ENCODE measurements around the gene KRTAP6-1.

Gene KRTAP6-1

DNA sequence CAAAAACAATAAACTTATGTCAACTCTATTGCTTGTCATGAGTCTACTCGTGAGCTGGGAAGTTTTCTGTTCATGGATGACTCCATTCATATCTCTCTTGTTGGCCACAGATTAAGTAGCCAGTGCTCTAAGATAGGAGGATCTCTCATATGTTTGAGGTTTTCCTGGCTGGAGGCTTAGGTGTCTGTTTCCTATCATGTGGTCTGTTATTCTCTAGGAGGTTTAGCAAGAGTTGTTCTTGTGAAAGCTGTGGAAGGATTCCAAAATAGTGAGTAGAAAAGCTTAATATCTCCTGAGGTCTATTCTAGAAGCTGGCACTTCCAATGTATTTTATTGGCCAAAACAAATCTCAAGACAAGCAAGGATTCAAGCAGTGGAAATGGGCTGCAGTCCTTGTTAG is 15.5 kb upstream of the KRTAP6-1 start:
- TF ChIP-seq, protein P1, sequence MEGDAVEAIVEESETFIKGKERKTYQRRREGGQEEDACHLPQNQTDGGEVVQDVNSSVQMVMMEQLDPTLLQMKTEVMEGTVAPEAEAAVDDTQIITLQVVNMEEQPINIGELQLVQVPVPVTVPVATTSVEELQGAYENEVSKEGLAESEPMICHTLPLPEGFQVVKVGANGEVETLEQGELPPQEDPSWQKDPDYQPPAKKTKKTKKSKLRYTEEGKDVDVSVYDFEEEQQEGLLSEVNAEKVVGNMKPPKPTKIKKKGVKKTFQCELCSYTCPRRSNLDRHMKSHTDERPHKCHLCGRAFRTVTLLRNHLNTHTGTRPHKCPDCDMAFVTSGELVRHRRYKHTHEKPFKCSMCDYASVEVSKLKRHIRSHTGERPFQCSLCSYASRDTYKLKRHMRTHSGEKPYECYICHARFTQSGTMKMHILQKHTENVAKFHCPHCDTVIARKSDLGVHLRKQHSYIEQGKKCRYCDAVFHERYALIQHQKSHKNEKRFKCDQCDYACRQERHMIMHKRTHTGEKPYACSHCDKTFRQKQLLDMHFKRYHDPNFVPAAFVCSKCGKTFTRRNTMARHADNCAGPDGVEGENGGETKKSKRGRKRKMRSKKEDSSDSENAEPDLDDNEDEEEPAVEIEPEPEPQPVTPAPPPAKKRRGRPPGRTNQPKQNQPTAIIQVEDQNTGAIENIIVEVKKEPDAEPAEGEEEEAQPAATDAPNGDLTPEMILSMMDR (IDR thresholded peaks at IDR 0.05; ENCODE audit: low read depth, low read length): no peak
- DNase-seq (ENCODE audit: low read depth, low spot score): no peak
- in situ Hi-C loops (cut with HindIII; ENCODE audit: low sequenced_read_pairs): no loop called here
- no peak overlapping the region for H3K4me3 ChIP-seq (ENCODE audit: low read depth, low read length)

DNA sequence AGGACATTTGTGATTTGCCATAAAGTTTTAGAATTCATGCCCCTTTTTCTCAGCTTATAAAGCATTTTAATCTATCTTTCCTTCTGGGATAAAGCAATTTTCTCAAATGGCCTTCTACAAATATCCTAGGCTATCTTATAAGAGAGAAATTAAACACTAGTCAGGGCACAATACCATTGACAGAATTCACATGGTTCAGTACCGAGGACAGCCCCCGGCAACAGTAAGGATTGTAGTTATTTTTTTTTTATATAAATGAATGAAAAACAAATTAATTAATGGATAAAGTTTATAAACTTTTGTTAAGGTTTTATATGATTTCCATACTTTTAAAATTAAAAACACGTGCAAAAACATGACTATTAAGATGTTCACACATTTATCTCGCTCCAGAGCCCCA is 14.4 kb upstream of the KRTAP6-1 start:
- H3K4me3 ChIP-seq (ENCODE audit: low read depth, low read length): no peak overlapping the region
- no peak for DNase-seq (ENCODE audit: low read depth, low spot score)
- TF ChIP-seq, protein P1 (IDR thresholded peaks at IDR 0.05; ENCODE audit: low read depth, low read length): no peak
- in situ Hi-C loops (cut with HindIII; ENCODE audit: low sequenced_read_pairs): no loop called here

DNA sequence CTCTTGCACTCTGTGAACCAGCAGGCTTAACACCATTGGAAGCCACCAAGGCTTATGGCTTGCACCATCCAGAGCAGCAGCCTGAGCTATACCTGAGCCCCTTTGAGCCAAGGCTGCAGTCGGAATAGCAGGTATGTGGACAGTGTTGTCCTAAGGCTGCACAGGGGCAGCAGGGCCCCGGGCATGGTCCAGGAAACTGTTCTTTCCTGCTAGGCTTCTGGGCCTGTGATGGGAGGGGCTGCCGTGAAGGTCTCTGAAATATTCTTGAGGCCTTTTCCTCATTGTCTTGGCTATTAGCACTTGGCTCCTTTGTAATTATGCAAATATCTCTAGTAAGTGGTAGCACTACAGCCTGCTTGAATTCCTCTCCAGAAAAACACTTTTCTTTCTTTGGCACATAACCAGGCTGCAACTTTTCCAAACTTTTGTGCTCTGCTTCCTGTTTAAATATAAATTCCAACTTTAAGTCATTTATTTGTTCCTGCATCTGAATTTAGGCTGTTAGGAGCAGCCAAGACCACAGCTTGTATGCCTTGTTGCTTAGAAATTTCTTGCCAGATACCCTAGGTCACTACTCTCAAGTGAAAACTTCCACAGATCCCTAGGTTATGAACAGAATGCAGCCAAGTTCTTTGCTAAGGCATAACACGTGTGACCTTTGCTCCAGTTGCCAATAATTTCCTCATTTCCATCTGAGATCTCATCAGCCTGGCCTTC is 11.9 kb upstream of the KRTAP6-1 start:
- no peak overlapping the region for H3K4me3 ChIP-seq (ENCODE audit: low read depth, low read length)
- TF ChIP-seq, protein P1 (IDR thresholded peaks at IDR 0.05; ENCODE audit: low read depth, low read length): no peak
- in situ Hi-C loops (cut with HindIII; ENCODE audit: low sequenced_read_pairs): no loop called here
- no peak for DNase-seq (ENCODE audit: low read depth, low spot score)

DNA sequence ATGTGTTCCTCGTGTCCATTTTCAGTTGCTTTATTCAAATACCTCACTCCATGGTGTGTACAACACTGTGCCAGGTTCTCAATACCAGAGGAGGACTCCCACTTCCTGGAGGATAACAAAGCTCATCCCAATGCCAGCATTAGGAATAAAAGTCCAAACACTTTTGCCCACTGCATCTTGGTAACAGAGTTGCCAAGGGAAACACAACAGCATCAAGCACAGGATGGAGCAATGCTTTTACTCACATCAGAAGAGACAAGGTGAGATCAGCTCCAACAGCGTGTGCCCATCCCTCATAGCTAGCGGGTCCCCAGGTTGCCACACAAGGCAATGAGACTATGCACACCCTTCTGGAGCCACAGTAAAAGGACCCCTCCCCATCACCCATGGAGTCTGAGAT is 9.6 kb upstream of the KRTAP6-1 start:
- TF ChIP-seq, protein P1 (IDR thresholded peaks at IDR 0.05; ENCODE audit: low read depth, low read length): no peak
- in situ Hi-C loops (cut with HindIII; ENCODE audit: low sequenced_read_pairs): no loop called here
- no peak for DNase-seq (ENCODE audit: low read depth, low spot score)
- no peak overlapping the region for H3K4me3 ChIP-seq (ENCODE audit: low read depth, low read length)

DNA sequence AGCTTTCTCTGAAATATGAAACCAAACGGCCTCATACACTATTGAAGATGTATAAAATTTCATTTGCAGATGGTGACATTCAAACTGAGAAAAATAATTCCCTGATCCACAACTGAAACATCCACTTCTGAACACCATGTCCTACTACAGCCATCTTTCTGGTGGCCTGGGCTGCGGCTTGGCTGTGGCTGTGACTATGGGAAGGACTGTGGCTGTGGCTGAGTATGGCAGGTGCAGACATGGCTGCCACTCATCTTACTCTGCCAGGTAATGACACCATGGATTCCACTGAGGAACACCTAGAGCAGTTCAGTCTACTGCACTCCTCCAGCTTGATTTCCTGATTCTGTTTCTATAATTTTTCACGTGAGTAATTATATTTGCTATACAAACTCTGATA is 6.8 kb upstream of the KRTAP6-1 start, which contains the start of gene KRTAP20-4:
TSS of gene KRTAP20-4 (plus strand) at position 106 of the 400 bp plus-strand sequence.
- in situ Hi-C loops (cut with HindIII; ENCODE audit: low sequenced_read_pairs): no loop called here
- no peak for DNase-seq (ENCODE audit: low read depth, low spot score)
- no peak within 1 kb of the TSS for H3K4me3 ChIP-seq (ENCODE audit: low read depth, low read length)
- TF ChIP-seq, protein P1 (IDR thresholded peaks at IDR 0.05; ENCODE audit: low read depth, low read length): no peak

DNA sequence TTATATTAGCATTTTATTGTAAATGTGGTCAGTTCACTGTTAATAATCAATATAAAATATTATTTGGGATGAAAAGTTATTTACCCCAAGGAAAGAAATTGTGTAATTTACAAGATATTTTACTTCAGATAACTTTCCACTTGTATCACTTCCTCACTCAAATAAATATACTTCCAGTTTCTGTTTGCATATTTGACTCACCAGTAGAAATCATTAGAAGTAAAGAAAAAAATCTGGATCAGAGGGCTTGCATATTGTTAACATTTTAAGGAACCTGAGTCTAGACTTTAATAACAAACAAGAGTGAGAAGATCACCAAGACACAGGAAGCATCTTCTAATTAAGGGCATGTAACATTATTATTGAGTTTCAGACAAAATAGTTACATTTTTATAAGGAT is 6.3 kb upstream of the KRTAP6-1 start:
- TF ChIP-seq, protein P1 (IDR thresholded peaks at IDR 0.05; ENCODE audit: low read depth, low read length): no peak
- DNase-seq (ENCODE audit: low read depth, low spot score): no peak
- H3K4me3 ChIP-seq (ENCODE audit: low read depth, low read length): no peak overlapping the region
- in situ Hi-C loops (cut with HindIII; ENCODE audit: low sequenced_read_pairs): no loop called here

All from astrocyte of the spinal cord (primary cell).